Activated CD8-positive, alpha-beta memory T cell treated with anti-CD3 and anti-CD28 coated beads for 48 hours (primary cell): Measurements from ENCODE around the gene TMEM81.

Experiments used
- DNase-seq, 3 experiments: peaks; one replicate each; pipeline ENCODE4 v3.0.0-alpha.2; 2020; ENCODE audit warnings: low read depth in 2 of 3, low spot score in 2 of 3

The TMEM81 gene

DNA sequence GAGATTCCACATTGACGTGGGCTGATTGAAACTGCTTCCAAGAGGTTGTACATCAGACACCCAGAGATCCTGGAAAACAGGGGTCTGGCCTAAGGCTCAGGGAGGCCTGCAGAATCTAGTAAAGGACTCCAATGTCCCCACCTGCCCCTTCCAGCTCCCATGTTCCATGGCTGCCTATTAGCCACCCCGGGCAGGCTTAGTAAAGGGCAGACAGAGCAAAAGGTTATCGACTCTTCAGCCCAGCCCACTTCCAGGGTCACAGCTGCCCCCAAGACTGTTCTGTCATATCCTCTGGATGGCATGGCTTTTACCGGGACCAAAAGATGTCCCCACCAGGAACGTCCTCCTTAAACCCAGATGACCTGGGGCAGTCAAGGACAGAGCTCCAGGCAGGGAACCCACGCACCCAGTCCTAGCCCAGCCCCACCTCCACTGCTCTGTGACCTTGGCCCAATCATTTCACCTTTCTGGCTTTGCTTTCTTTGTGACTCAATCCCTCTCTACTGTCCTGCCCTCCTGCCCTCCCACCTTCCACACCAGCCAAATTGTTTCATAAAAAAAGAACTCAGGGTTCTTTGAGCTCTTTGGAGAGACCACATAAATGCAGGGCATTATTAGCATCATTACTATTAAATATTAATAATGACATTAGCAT, 46.0 kb downstream of the TMEM81 start:
- DNase-seq: no peak

DNA sequence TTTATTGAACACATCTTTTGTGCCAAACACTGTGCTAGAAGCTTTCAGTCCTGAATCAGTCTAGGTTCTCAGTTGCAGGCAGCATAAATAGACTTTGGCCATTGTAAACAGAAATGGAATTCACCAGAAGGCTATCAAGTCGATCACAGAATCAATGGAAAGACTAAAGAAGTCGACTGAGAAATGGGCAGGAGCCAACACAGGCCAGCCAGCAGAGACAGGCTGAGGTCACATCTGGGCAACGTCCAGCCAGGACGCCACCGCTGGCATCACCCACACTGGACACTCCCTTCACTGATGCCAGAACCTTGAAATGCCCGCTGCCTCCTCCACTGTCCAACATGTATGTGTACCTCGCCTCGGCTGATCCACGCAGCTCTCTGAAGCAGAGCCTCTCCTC, 46.7 kb downstream of the TMEM81 start:
- DNase-seq: no peak
